Activated CD8-positive, alpha-beta memory T cell treated with anti-CD3 and anti-CD28 coated beads for 48 hours (primary cell): ENCODE measurements around the gene GRAMD4.

ENCODE experiments used
- DNase-seq, 3 experiments: peaks; one replicate each; pipeline ENCODE4 v3.0.0-alpha.2; 2020; ENCODE audit warnings: low read depth in 2 of 3, low spot score in 2 of 3

Gene GRAMD4, protein sequence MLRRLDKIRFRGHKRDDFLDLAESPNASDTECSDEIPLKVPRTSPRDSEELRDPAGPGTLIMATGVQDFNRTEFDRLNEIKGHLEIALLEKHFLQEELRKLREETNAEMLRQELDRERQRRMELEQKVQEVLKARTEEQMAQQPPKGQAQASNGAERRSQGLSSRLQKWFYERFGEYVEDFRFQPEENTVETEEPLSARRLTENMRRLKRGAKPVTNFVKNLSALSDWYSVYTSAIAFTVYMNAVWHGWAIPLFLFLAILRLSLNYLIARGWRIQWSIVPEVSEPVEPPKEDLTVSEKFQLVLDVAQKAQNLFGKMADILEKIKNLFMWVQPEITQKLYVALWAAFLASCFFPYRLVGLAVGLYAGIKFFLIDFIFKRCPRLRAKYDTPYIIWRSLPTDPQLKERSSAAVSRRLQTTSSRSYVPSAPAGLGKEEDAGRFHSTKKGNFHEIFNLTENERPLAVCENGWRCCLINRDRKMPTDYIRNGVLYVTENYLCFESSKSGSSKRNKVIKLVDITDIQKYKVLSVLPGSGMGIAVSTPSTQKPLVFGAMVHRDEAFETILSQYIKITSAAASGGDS

DNA sequence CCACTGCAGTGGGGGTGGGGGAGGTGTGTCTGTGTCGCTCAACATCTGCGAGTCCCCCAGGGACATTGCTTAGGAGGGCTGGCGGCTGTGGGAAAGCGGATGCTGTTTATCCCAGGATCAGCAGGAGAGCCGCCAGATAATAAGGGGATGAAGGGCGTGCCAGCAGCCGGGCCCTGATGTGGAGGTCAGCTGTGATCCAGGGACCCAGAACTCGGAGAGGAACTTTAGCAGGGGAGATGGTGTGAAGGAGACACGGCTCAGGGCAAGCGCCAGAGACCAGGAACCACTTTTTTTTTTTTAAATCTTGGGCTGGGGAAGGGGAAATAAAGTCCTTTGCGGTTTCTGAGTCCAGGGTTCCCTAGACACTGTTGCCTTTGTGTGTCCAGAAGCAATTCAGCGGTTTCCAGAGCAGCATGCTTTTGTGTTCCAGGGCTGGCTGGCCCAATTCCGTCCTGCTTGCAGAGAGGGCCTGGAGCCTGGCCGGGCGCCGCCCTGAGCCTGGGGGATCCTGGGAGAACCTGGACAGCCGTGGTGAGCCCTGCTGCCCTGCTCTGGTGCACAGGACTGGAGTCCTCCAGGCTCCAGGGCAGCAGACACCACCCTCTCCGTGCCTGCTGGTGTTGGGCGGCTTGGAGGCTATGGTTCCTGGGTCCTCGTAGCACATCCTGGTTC is at the start of gene GRAMD4:
Gene GRAMD4 (plus strand): TSS at position 557 of the 672 bp plus-strand sequence. CDS start 6,414 bp downstream, outside the sequence.
- no peak for DNase-seq

GRCh38 chr22:46571642-46572250 is 48.4 kb upstream of the GRAMD4 start:
- DNase-seq: no peak

DNA sequence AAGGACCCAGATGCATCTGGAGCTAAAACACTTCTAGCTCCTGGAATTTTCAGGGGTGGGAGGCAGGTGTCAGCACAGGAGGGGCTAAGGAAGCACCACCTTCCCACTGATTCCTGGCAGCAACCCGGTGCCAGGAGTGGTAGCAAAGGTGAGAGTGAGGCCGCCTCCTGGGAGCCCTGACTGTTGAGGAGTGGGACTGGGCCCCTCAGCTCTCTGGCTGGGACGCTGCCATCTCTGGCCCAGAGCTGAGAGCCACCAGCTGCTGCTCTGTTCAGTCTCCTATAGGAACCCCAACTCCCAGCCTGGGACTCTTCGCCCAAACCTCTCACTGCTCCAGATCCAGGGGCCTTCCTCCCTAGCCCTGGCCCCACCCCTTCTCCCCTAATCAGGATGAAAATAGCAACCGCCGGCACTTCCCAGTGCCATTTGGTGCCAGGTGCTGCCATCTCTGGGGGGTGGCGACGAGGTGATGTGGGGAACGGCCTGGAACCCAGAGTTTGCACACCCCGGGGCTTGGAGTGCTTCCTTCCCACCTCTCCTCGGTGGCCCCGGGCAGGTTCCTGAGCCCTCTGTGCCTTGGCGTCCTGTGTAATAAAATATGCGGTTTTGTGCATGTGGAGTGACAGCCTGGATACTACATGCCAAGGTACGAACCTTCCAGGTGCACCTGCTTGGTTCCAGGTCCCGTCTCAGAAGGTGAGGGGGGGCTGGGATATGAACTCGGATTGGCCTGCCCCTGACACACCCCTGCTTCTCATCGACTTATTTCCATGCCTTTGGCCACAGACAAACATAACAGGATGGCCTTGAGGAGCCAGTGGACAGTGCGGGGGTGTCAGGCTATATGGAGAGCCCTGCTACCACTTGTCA is 47.0 kb upstream of the GRAMD4 start:
- no peak for DNase-seq

DNA sequence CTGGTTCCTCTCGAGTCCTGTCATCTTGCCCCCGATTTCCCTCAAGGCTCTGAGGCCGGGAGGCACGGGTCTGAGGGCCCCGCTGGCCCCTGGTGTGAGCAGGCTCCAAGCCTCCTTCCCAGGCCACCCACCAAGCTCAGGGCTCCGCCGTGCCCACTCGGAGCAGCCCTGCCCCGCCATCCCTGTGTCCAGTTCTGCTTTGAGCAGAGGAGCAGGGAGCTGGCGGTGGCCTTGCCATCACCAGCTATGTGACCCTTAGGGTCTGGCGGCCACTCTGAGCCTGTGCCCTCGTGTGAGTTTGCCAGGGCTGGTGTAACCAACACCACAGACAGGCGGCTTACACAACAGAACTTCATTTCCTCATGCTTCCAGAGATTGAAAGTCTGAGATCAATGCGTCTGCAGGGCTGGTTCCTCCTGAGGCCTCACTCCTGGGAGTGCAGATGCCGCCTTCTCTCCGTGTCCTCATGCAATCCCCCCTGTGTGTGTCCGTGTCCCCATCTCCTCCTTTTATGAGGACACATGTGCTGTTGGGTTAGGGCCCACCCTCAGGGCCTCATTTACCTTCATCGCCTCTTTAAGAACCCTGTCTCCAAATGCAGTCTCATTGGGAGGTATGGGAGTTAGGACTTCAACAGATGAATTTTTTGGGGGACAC is 46.3 kb upstream of the GRAMD4 start:
- no peak for DNase-seq

- DNase-seq: no peak
These were observed 45.7 kb upstream of the GRAMD4 start for GRCh38 chr22:46574438-46574992.

GRCh38 chr22:46574993-46575910 is 44.9 kb upstream of the GRAMD4 start:
- no peak for DNase-seq

GRCh38 chr22:46575911-46576555 is 44.2 kb upstream of the GRAMD4 start:
- no peak for DNase-seq

DNA sequence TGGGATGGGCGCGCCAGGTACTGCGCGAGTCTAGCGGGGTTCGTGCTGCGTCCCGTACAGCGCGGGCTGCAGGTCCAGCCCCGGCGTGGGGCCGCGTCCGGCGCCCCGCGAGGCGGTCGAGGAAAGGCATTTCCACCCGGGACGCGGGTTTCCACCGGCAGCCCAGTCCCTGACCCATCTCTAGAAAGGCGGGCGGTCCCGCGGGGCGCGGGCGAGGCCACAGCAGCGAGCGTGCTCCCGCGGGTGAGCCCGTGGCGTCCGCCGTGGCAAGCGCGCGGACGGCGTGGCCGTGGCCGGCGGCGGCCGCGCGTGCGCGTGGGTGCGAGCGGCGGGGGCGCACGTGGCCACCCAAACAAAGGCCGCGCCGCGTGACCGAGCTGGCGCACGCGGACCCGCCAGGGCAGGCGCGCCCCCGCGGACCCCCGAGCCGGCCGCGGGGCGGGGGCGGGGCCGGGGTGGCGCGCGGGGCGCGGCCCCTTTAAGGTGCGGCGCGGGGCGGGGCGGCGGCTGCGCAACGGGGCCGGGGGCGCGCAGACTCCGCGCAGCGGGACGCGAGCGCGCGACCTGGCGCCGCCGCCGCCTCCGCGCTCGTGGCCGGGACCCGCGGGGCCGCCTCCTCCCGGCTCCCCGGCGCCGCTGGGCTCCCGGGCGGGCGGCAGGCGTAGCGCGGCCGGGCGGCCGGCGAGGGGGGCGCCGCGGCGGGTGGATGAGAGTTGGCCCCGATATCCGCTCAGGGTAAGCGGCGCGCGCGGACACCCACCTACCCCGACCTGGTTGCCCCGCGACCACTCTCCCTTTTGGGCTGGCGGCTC is 43.4 kb upstream of the GRAMD4 start:
- no peak for DNase-seq

DNA sequence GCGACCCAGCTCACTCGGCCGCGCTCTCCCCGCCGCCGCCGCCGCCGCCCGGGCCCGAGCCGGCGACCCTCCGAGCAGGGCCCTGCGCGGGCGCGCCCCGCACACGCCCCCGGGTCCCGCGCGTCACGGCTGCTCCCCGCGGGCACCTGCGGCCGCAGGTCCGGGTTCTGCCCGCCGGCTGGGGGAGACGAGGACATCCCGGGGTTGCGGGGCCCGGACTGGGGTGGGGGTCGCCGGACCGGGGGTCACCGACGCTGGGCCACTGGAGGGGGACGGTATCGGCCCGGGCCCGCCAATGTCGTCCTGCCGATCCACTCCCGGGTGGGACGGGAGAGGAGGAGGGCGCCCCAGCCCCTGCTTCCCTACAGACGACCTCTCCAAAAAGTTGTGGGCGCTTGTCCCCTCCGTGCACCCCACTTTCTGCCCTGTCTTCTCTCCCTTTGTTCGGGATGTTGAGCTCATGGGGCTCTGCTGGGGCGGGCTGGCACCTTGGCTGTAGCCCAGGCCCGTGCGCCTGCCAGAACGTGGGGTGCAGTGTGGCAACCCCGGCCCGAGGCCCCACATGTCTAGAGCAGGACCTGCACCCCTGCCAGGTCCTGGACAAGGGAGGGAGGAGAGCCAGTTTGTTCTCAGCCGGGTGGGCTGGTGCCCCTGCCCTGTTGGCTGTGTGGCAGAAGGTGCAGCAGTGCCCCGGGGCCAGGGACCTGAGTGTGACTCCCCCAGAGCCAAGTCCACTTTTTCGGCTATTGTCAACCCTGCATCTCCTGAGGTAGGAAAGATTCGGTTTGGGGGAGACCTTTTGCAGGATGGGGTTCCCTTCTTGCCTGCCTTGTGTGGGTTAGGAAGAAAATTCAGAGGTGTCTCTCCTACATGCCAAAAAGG is 42.6 kb upstream of the GRAMD4 start:
- no peak for DNase-seq

DNA sequence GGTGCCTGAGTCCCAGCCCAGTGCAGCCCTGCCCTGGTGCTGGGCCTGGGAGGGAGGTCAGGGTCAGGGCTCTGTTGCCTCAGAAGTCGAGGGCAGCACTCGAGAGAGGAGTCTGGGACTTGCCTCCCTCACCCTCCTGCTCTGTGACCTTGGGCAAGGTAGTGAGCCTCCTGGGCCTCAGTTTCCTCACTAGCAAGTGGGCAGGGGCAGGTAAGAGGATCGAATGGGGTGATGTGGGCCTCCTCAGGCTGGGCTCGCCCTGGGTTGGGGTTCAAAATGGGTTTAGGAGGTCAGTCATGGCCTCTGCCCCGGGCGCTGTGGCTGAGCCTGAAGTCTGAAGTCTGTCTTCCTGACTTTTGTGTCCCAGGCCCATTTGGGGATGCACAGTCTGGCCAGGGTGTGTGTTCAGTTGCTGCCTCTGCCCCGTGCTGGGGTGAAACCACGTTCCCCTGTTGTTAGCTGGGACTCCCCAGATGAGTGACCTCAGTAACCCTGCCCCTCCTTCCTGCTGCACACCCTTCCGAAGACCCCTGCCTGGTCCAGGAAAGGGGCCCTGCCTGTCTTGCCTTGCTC is 41.8 kb upstream of the GRAMD4 start:
- DNase-seq: no peak

DNA sequence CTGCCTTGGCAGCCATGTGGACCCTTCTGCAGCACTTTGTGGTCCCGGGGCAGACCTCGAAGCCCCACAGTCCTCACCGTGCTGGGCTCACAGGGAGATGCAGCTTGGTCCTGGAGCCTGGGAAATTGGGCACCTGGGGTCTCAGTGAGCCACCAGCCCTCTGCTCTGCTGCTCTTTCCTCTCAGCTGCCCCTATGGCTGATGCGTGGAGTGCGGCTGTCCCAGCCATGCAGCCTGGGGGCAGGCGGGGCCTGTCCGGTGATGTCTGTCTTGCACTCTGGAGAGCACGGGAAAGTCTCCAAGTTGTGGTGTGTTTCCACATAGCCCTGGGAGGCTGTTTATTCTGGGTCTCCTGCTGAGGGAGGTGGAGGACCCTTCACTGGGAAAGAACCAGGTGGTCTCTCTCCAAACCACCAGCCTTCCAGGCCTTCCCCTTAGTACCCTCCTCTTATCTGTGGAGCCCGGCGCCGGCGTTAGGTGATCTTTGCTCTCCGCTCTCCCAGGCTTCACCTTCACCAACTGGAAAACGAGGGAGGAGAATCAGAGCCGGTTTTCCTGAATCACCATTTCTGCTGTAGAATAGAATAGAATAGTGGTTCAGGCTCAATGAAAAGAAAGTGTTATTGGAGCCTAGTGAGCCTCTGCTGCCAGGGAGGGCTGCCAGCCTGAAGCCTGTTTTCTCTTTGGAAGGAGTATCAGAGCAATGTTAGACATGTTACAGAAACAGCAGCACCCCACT is 41.2 kb upstream of the GRAMD4 start:
- no peak for DNase-seq

- DNase-seq: no peak
These were observed 40.3 kb upstream of the GRAMD4 start for GRCh38 chr22:46579751-46580449.

DNA sequence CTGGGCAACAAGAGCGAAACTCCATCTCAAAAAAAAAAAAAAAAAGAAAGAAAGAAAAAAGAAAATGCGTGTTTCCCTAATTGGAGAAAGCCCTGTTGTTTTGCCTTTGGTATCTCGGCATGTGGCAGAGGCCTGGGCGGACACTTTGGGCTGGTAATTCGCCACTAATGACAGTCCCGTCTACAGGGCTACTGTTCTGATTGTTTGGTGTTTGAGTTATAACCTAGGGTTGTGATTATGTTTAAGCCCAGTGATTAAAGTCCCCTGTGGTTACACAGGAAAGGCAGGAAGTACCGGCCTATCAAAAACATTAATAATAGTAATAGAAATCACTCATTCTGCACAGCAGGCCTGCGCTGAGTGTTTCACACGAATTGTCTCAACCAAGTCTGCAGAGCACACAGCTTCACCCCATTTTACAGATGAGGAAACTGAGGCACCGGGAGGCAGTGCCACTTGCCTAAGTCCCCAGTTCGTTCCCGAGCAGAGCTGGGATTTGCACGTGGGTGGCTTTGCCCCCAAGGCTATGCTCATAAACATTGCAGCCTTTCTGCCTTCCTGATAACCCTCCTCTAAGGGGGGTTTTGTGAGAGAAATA is 39.1 kb upstream of the GRAMD4 start:
- no peak for DNase-seq

DNA sequence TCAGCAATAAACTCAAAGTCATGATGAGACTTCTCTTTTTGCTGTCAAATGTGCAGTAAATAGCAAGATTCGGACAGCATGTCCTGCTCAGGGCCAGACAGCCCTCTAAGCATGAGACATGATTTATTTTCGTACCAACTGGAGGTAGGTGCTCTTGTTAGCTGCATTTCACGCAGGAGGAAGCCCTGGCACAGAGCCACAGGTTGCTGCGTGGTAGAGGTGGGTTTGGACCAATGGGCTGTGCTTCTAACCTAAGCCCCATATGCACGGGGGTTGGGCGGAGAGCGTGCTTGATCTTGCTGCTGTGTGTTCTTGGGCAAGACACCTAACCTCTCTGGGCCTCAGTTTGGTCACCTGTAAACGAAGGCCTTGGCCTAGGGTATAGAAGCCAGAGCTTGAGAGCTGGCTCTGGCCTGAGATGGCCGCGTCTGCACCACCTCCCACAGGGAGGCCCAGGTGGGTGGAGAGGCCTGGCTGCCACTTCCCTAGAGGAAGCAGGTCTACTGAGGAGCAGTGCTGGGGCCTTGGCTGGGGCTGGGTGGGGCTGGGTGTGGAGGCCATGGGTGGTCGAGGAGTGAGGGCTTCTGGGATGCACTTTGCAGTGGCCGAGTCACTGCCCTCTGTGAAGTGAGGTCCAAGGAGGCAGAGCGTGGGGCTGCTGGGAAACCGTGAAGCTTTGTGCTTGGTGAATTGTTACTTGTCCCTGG is 38.5 kb upstream of the GRAMD4 start:
- DNase-seq: no peak
